Parathyroid adenoma (tissue), 2 donors: ENCODE data around the gene KCNJ1.

Source experiments
- H2AFZ ChIP-seq: fragments of 300-600 bp; sonication (generic); one replicate; pipeline ENCODE4 v1.7.0; 2017; ENCODE audit warnings: antibody characterized with exemption, mild to moderate bottlenecking
- H3K27ac ChIP-seq: fragments of 300-600 bp; sonication (generic); one replicate; pipeline ENCODE4 v1.7.0; 2017
- H3K27me3 ChIP-seq: fragments of 300-600 bp; sonication (generic); one replicate; pipeline ENCODE4 v1.7.0; 2017; ENCODE audit warnings: low read length; ENCODE audit not compliant: control insufficient read depth, insufficient read depth
- H3K36me3 ChIP-seq: fragments of 300-600 bp; sonication (generic); one replicate; pipeline ENCODE4 v1.7.0; 2017; ENCODE audit warnings: low read length; ENCODE audit not compliant: control insufficient read depth, insufficient read depth
- H3K4me1 ChIP-seq: fragments of 300-600 bp; sonication (generic); one replicate; pipeline ENCODE4 v1.7.0; 2017; ENCODE audit warnings: control low read depth
- H3K4me2 ChIP-seq: fragments of 300-600 bp; sonication (generic); one replicate; pipeline ENCODE4 v1.7.0; 2017; ENCODE audit warnings: low read length
- H3K4me3 ChIP-seq: fragments of 300-600 bp; sonication (generic); one replicate; pipeline ENCODE4 v1.7.0; 2017; ENCODE audit warnings: low read depth, low read length
- H3K79me2 ChIP-seq: fragments of 300-600 bp; sonication (generic); one replicate; pipeline ENCODE4 v1.7.0; 2017; ENCODE audit warnings: control low read depth
- H3K9ac ChIP-seq: fragments of 300-600 bp; sonication (generic); one replicate; pipeline ENCODE4 v1.7.0; 2017; ENCODE audit warnings: mild to moderate bottlenecking
- H3K9me3 ChIP-seq: fragments of 300-600 bp; sonication (generic); one replicate; pipeline ENCODE4 v1.7.0; 2017; ENCODE audit warnings: low read length; ENCODE audit not compliant: control insufficient read depth
- CTCF ChIP-seq: fragments of 300-600 bp; sonication (generic); IDR thresholded peaks from one replicate; pipeline ENCODE4 v1.7.0; 2017; ENCODE audit warnings: antibody characterized with exemption, mild to moderate bottlenecking
- donor health status: primary hyperparathyroidism.

The KCNJ1 gene

GRCh38 chr11:128848815-128849455, 18.2 kb downstream of the KCNJ1 start:
- Histone ChIP-seq H3K4me3 (no peak overlapping the region), H3K4me2 (no peak overlapping the region), H3K9me3 (no peaks in the 10 kb centered on the region), H3K4me1 (no peaks in the 10 kb centered on the region), H3K9ac (no peak overlapping the region), H3K36me3 (no peaks in the 10 kb centered on the region), H3K27me3 (no peaks in the 10 kb centered on the region), H3K79me2 (no peaks in the 10 kb centered on the region), H3K27ac (no peak overlapping the region), H2AFZ (no peak overlapping the region)
- peak; percentile 31 for TF ChIP-seq CTCF

- Histone ChIP-seq H3K4me2 (no peak overlapping the region), H3K79me2 (no peaks in the 10 kb centered on the region), H3K4me3 (no peak overlapping the region), H2AFZ (no peak overlapping the region), H3K9me3 (no peaks in the 10 kb centered on the region), H3K4me1 (no peaks in the 10 kb centered on the region), H3K27ac (no peak overlapping the region), H3K9ac (no peak overlapping the region), H3K27me3 (no peaks in the 10 kb centered on the region), H3K36me3 (no peaks in the 10 kb centered on the region)
- no peak for TF ChIP-seq CTCF
These were observed 20.1 kb downstream of the KCNJ1 start for GRCh38 chr11:128846985-128847384.

- H3K4me3 ChIP-seq, result no peak overlapping the region
- H2AFZ ChIP-seq, result no peak overlapping the region
- H3K9me3 ChIP-seq, result no peaks in the 10 kb centered on the region
- no peaks in the 10 kb centered on the region for H3K4me1 ChIP-seq
- H3K27me3 ChIP-seq, result no peaks in the 10 kb centered on the region
- H3K36me3 ChIP-seq, result no peaks in the 10 kb centered on the region
- H3K4me2 ChIP-seq, result no peak overlapping the region
- no peak overlapping the region for H3K9ac ChIP-seq
- H3K79me2 ChIP-seq, result no peaks in the 10 kb centered on the region
- H3K27ac ChIP-seq, result no peak overlapping the region
- no peak for TF ChIP-seq CTCF
These were observed 21.7 kb downstream of the KCNJ1 start for GRCh38 chr11:128845334-128845780.

- Histone ChIP-seq H2AFZ (no peak overlapping the region), H3K4me2 (no peak overlapping the region), H3K9me3 (no peaks in the 10 kb centered on the region), H3K9ac (no peak overlapping the region), H3K27ac (no peak overlapping the region), H3K79me2 (no peaks in the 10 kb centered on the region), H3K4me3 (no peak overlapping the region), H3K27me3 (no peaks in the 10 kb centered on the region), H3K4me1 (no peaks in the 10 kb centered on the region), H3K36me3 (no peaks in the 10 kb centered on the region)
- TF ChIP-seq CTCF, result no peak
These were observed 23.8 kb downstream of the KCNJ1 start for GRCh38 chr11:128843198-128843785.
